Activated CD4-positive, alpha-beta T cell treated with anti-CD3 and anti-CD28 coated beads for 4 hours (primary cell): ENCODE results near the gene PDE1C.

Experiments used
- DNase-seq, 2 donors: peaks; one replicate each; pipeline ENCODE4 v3.0.0-alpha.2; 2020

The PDE1C gene

DNA sequence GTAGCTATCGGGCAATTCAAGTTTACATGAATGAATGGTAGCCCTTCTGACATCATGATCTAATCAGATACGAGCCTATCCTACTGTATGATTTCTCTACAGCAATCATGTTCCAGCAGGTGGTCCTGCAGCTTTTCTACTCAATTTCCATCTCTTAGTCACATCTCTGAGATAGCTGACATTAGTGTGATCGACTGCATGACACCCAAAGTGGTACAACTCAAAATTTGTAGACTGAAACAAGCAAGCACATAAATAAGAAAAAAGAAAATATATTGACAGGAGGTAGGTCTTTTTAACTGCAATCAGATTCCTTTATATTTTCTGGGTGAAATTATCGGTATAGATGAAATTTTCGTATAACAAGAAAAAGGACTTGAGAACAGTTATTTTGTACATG lies 251.2 kb downstream of the PDE1C start:
- DNase-seq = no peak

DNA sequence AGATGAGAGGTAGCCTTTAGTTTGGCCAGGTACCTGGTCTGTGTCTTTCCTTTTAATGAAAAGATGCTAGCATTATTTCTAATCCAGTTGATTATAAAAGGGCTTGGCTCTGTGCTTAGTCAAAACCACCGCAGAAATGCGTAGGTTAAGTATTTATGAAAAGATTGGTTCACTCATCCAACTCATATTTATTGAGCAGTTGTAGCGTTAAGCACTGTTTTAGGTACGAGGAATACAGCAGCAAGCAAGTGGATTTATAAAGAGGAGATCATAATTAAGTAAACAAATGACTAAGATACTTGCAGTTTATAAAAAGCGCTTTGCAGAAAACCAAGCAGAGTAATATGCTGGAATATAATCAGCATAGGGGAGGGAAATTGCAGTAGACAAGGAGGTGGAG lies 253.4 kb downstream of the PDE1C start:
- no peak for DNase-seq

GRCh38 chr7:31815796-31816195 lies 254.4 kb downstream of the PDE1C start:
- DNase-seq = no peak

- no peak for DNase-seq
Measured at GRCh38 chr7:31814187-31814586, 256.0 kb downstream of the PDE1C start.

GRCh38 chr7:31811650-31812461 lies 258.4 kb downstream of the PDE1C start:
- DNase-seq = no peak

GRCh38 chr7:31805209-31805818 lies 264.9 kb downstream of the PDE1C start:
- no peak for DNase-seq

DNA sequence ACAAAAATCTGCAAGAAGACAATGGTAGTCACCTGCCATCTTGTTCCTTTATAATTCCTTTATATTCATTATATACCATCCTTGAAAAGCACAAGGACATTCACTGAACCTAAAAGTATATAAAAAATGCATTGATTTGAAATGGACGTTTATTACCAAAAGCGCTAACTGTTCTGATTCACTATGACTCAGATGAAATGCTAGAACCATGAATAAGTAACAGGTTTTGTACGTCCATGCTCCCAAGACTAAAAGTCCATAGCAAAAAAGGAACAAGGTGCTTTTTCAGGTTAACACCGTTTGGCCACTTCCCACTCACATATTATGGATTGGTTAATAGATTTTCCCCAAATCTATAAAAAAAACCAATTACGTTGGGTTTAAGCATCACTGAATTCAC lies 273.8 kb downstream of the PDE1C start:
- DNase-seq = no peak

DNA sequence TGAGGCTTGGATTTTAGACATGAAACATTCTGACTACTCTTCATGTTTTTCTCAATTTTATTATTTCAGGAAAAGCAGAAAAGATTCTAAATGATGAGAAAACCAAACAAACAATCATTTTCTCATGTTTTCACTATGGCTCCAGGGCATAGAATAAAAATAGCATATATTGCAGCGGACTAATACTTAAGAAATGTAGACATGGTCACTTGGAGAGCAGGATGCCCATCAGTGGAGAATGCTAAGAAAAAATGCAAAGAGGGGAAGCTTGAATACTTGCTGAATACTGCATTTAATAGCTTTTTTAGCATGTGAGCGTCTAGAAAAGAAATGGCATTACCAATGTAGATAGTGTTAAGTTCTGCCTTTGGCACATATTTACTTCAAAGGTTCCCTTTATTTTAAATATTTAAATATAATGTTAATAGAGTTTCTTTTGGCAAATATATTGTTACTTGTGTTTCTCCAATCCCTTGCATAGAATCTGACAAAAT lies 275.3 kb downstream of the PDE1C start:
- DNase-seq = no peak

DNA sequence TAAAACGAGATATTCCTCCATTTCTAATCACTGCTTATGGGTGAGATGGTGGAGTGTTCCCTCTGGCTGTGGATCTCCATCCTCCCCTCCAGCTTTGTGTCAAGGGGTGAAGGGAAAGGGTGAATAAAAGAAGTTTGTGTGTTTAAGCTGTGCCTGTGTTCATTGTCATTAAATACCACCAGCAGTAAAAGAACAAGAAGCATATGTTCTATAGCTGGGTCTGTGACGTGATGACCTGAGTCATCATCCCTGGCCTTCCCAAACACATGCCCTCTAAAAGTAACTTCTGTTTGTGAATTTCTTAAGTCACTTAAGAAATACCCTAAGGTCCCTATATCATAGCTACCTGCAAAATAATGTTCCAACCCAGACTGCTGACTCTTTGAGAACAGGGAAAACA lies 278.3 kb downstream of the PDE1C start:
- DNase-seq = no peak

GRCh38 chr7:31788883-31789680 lies 281.1 kb downstream of the PDE1C start:
- DNase-seq = no peak

DNA sequence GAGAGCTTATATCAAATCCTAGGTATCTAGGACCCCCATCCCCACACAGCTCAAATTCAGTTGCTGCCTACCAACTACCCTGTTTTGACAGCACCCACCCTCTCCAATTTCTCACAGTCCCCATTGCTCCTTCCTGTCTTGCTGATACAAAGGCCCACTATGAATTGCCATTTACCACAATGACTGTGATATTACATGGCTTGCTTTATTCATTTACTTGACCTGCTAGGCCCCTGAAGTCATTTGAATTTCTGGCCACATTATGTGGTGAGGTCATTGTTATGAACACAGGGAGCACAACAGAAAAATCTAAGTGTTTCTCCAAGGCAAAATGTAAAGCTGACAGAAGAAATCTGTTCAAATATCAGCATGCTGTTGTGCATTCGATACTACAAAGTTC lies 281.8 kb downstream of the PDE1C start:
- DNase-seq = no peak

- DNase-seq = no peak
Measured at GRCh38 chr7:31786326-31786725, 283.9 kb downstream of the PDE1C start.

- DNase-seq = no peak
Measured at GRCh38 chr7:31785101-31785500, 285.1 kb downstream of the PDE1C start.

DNA sequence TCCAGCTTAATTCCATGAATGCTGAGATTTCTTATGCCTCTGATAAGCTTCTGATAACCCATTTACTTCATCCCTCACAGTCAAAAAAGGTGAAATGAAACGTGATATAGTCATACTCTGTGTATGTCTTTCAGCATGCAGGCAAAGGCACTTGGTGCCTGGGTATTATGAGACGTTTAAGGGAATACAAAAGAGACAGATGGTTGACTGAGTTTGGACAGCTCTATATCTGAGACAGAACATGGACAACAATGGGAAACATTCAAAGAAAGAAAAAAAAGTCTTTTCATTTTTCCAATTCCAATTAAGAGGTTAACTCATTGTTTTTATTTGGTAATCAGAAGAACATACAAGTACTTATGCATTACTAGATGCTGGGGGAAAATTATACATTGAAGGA lies 287.0 kb downstream of the PDE1C start:
- DNase-seq = no peak

DNA sequence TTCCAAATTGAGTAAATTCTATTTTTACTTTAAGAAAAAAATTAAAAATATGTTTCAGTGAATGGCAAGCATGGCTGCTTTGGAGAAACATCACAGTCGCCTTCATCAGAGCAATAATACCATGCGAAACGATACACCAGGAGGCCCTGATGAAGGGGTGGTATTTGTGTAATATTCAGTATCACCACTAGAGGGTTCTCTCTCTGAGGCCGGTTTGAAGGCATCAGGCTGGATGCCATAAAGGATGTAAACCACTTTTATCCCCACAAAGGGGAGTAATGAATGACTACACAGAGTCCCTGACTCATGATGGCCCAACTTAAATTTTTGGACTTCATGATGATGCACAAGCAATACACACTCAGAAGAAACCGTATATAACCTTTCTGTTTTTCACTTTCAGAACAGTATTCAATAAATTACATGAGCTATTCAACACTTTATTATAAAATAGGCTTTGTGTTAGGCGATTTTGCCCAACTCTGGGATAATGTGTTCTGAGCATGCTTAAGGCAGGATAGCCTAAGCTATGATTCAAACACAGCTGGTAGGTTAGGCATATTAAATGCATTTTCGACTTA lies 287.7 kb downstream of the PDE1C start:
- no peak for DNase-seq

DNA sequence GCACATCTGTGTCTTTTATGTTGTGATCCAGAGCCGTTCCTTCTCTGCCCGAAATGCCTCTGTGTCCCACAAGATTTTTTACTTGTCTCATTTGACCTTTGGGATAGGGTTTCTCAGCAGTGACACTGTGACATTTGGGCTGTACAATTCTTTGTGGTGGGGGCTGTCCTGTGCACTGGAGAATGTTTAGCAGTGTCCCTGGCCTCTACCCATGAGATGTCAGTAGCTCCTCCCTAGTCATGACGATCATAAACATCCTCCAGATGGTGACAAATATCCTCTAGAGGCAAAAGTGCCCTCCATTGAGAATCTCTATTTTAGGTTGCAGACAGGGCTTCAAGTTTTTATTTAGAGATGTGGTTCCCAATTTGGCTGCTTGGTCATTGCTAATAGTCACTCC lies 291.9 kb downstream of the PDE1C start:
- DNase-seq = no peak

- DNase-seq = no peak
Measured at GRCh38 chr7:31776616-31777015, 293.6 kb downstream of the PDE1C start.

DNA sequence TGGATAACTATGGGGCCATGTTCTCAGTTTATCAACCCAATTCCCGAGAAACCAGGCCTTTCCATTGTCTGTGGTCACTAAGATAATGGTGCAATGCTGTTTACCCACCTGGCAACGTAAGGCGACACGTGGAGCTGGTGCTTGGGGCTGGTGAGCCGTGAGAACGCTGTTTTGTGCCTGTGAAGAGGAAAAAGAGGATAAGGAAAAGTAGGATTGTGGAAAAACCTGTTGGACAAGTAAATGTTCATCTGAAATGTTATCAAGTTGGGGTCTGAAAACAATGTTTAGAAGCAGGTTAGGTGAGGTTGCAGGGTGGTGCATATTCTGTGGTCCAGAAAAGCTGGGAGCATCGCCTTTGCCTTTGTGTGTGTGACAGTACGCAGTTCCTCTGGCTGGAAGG lies 294.7 kb downstream of the PDE1C start:
- no peak for DNase-seq

GRCh38 chr7:31772211-31772610 lies 298.0 kb downstream of the PDE1C start:
- DNase-seq = no peak

- no peak for DNase-seq
Measured at GRCh38 chr7:31767686-31768358, 302.4 kb downstream of the PDE1C start.

- DNase-seq = no peak
Measured at GRCh38 chr7:31764462-31764861, 305.7 kb downstream of the PDE1C start.

GRCh38 chr7:31763548-31763947 lies 306.7 kb downstream of the PDE1C start:
- DNase-seq = no peak

GRCh38 chr7:31761646-31762045 lies 308.6 kb downstream of the PDE1C start:
- DNase-seq = no peak
